GM18907 (cell line): ENCODE measurements around the gene PDE8A.

Experiments used
- ATAC-seq: cut with Tn5 transposase; IDR thresholded peaks from one replicate; pipeline ENCODE4 v1.9.1; 2021; ENCODE audit warnings: mild to moderate bottlenecking, moderate library complexity; ENCODE audit not compliant: unreplicated experiment

The PDE8A gene

GRCh38 chr15:84981711-84982300 lies at the start of gene PDE8A:
TSS of gene PDE8A (plus strand) at chr15:84981856. CDS start at chr15:84982163, 307 bp downstream.
- ATAC-seq, result peak; percentile 25

DNA sequence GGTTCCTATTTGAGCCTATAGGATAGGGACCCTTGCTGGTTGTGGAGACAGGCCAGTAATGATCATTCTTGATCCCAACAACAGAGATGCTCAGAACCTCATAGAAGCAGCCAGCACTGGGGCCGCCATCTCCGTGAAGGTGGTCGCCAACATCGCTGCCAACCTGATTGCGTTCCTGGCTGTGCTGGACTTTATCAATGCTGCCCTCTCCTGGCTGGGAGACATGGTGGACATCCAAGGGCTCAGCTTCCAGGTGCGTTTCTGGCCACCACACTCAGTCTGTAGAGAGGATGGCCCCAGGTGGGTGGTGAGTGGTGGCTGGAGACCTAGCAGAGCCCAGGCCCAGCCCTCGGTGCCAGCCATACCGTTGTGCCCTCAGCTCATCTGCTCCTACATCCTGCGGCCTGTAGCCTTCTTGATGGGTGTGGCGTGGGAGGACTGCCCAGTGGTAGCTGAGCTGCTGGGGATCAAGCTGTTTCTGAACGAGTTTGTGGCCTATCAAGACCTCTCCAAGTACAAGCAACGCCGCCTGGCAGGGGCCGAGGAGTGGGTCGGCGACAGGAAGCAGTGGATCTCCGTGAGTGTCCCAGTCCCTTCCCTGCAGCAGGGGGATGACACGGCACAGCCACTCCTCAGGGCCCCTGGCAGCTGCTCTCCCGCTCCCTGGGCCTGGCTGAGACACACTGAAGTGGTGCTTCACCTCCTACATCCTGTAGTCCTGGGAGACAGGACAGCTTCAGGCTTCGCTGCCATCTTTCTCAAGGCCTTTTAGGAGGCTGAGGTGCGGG lies 46.5 kb upstream of the PDE8A start:
- no peak for ATAC-seq

- no peak for ATAC-seq
Measured at GRCh38 chr15:84937144-84937543, 44.5 kb upstream of the PDE8A start.

DNA sequence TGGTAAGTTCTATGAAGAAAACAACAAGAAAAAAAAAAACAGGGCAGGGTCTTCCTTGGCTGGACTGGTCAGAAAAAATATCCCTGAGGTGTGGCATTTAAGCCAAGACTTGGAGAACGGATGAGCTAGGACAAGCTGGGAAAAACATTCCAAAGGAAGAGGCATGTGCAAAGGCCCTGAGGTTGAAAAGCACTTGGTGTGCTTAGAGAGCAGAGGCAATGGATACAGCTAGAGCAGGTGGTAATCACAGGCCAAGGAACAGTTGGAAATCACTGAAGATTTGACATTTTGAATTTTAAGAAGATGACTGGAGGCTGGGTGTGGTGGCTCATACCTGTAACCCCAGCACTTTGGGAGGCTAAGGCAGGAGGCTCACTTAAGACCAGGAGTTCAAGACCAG lies 42.9 kb upstream of the PDE8A start:
- ATAC-seq, result no peak

GRCh38 chr15:84940399-84940798 lies 41.3 kb upstream of the PDE8A start:
- no peak for ATAC-seq

DNA sequence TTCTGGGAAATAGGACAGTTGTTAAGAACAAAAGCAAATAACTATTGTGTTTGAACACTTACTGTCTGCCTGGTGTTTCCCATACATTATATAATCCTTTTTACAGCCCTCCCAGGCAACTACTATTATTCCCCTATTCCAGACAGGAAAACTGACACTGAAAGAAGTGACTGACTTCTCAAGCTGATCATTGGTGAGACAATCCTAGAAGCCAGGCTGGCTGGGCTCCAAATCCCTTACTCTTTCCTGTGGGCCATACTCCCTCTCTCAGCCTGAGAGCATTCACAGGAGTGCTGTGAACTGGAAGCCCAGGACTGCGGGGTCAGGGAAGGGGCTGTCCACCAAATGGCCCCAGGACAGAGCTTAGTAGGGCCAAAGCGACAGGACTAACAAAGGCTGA lies 39.2 kb upstream of the PDE8A start:
- no peak for ATAC-seq

GRCh38 chr15:84944311-84944710 lies 37.3 kb upstream of the PDE8A start:
- ATAC-seq, result no peak

DNA sequence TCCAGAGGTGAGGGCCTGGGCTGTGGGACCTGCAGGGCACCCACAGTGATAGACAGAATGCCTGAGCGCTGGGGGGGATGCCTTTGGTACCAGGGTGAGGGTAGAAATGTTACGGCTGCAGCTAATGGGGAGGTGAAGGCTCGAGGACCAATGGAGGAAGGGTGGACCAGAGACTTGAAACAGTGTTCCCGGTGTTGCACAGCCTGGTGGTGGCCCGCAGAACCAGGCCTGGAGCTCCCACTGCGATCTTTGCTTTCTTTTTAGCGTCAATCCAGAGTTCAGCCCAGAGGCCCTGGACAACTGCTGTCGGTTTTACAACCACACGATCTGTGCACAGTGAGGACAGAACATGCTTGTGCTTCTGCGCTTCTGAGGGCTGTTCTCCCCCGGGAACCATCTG lies 36.8 kb upstream of the PDE8A start:
- ATAC-seq, result no peak

DNA sequence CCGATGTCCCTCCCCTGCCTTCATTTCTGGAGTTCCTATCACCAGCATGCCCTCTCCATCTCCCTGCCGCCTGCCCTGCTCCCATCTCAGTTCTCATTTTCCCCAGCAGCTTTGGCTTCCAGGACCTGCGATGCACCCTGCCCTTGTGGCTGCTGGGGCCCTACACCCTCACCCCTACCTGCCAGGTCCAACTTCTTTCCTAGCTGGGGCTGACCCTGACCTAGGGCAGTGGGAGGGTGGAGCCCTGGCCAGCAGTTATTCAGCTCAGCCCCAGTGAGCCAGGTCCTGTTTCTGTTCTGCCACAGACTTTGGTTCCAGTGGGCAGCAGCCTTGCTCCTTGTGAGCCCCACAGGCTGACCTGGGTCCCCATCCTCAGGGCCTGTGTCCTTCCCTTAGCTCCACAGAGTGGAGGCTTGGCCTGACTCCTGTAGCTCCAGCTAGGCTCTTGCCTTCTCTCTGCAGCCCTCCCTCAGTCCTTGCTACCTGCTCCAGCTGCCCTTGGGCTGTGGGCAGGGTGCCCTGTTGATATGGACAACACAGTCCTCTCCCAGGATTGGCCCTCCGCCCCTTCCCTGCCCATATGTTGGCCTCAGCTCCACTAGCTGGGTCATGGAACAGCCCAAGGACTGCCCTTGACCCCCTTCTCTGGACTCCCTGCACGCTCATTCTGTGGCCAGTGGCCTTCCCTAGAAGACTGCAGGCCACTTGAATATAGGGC lies 34.7 kb upstream of the PDE8A start:
- ATAC-seq, result no peak

DNA sequence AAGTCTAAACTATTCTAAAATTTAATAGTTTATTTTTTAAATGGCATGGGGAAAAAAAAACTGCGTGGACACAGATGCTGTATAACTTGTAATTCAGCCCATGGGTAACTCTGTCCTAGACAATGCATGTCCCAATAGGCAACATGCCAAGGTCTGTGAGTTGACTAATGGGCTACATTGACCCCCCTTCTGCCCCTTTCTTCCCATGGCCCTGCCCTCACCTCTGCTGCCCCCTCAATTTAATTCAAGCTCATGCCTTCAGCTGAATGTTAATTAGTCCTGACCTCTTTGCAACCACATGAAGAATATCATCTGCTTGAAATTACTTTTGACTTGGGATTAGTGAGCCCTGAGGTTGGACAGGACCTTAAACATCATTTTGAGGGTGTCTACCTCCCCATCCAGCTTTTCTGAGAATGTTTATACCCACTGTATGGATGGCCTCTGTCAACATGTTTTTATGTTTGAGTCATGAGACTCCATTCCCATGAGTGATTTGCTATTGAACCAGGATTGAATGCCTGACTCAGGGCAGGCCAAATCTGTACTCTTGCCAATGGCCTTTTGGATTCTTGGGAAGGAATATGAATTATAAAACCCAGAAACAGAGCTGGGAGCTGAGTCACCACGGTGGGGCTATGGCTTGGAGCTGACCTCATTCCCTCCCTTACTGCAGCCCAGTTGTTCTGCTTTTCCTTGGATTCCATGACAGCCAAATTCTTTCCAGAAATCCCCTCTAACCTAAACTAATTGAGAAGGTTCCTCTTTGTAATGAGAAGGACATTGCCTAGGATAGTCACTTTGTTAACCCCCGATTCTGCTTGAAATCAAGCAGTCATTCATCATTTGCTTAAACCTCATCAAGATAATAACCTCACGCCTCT lies 33.5 kb upstream of the PDE8A start:
- ATAC-seq, result no peak

DNA sequence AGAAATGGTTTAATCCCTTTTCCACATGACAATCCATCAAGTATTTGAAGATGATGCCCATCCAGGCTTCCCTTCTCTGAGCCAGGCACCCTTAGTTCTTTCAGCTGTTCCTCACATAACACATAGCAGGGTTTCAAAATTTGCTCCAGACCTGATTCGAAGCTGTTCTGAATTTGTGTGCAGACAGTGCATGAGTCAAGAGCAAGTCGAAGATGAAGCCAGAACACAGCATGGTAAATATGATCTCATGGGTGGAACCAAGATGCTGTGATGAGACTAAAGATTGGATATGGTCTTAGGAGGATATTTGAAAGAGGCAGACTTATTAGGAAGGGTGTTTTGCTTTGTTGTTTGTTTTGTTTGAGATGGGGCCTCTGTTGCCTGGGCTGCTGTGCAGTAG lies 32.6 kb upstream of the PDE8A start:
- no peak for ATAC-seq

- no peak for ATAC-seq
Measured at GRCh38 chr15:84949845-84950569, 31.6 kb upstream of the PDE8A start.

- no peak for ATAC-seq
Measured at GRCh38 chr15:84950570-84951111, 31.0 kb upstream of the PDE8A start.

DNA sequence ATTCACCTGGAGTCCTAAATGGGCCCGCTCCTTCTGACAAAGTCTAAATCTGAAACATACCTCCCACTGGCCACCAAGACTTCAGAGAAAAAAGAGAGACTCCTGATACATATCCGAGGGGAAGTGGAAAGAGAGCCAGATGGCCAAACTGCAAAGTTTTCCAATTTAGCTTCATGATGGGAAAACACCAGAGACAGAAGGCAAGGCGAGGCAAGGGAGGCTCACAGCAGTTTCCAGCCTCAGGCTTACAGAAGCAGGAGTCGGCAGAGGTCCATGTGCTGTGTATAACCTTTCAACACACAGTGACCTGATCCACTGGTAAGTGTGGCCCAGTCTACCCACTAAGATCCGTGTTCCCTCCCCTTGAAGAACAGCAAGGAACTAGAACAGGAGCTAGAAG lies 29.9 kb upstream of the PDE8A start:
- no peak for ATAC-seq

DNA sequence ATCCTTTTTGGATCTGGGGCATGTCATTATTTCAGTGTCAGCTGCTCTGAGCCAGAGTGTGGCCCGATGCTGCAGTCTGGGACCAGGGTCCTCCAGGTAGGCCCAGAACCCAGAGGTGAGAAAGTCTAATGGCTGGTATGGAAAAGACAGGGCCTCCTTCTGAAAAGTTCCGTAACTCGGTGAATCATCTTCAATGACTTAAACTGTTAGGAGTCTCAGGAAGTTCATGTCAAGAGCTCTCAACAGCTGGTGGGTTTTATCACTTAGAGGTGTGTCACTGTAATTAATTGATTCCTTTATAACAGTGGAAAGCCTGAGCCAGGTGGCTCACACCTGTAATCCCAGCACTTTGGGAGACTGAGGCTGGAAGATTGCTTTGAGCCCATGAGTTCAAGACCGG lies 28.5 kb upstream of the PDE8A start:
- no peak for ATAC-seq

DNA sequence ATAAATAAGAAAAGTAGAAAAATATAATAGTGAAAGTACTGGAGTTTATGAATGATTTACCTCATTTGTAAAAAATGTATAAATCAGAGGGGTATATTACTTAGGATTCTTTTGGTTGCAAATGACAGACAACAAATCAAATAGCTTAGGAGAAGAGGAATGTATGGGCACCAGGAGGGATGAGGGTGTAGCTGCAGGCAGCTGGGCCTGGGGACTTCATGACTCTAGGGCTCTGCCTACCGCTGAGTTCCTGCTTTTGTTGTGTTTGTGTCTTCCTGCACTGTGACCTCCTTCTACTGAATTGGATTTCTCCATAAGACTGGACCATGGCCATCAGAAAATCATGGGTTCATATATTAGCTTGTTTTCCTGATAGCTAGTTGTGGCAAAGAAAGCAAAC lies 27.9 kb upstream of the PDE8A start:
- no peak for ATAC-seq

DNA sequence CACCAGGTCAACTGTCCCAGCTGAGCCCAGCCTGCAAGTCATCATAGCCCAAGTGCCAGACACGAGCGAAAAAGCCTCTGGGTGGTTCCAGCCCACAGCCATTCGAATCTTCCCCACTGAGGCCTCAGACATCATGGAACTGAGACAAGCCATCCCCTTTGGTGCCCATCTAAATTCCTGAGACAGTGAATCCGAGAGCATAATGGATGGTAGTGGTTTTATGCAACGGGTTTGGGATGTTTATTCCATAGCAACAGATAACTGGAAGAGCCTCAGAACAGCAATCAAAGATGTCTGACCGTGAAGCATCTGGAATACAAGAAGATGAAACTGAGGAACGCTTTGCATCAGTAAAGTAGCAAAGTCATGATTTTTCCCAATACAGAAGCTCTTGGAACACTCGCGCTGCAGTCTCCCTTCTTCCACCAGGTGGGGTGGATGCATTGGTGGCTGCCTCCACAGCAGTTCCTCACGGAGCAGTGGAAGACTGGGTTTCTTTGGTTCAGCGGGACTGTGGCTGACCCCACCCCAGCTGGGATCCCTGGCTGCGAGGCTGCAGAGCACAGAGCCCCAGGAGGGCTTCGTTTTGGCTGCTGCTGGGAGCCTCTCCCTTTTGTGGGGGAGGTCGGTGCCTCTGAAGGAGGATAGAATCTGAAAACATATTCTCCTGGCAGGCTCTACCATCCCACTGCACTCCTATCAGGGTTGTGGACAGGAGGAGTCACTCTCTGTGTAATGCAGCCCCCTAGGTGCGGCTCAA lies 26.4 kb upstream of the PDE8A start:
- ATAC-seq, result peak; percentile 48

GRCh38 chr15:84956199-84956598 lies 25.5 kb upstream of the PDE8A start:
- ATAC-seq, result no peak

- ATAC-seq, result no peak
Measured at GRCh38 chr15:84960391-84961113, 21.1 kb upstream of the PDE8A start.
